HG02870 (cell line): ENCODE measurements around the gene HDAC9.
"Not testable (repeated sequence)": the region's sequence is repeated elsewhere in the genome, so short reads cannot be mapped to it uniquely, and the experiment has no call there.

Source experiments
- ATAC-seq: cut with Tn5 transposase; IDR thresholded peaks from one replicate; pipeline ENCODE4 v1.9.1; 2021; ENCODE audit warnings: mild to moderate bottlenecking, moderate library complexity; ENCODE audit not compliant: unreplicated experiment

Gene HDAC9

DNA sequence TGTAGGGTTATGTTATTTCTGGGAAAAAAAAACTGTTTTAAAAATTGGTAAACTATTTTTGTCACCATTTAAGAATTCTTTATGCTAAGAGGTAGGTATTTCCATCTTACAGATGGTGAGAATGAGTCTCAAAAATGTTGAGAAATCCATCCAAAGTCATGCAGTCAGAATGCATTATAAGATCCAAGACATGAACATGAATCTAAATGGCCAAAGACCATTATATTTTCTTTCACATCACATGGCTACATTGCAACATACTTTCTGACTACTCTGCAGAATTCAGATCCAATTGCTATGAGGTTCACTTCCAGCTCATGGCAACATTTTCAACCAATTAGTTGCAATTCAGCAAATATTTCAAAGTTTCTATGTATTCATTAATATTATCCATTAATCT is 440.7 kb downstream of the HDAC9 start:
- no peak for ATAC-seq

DNA sequence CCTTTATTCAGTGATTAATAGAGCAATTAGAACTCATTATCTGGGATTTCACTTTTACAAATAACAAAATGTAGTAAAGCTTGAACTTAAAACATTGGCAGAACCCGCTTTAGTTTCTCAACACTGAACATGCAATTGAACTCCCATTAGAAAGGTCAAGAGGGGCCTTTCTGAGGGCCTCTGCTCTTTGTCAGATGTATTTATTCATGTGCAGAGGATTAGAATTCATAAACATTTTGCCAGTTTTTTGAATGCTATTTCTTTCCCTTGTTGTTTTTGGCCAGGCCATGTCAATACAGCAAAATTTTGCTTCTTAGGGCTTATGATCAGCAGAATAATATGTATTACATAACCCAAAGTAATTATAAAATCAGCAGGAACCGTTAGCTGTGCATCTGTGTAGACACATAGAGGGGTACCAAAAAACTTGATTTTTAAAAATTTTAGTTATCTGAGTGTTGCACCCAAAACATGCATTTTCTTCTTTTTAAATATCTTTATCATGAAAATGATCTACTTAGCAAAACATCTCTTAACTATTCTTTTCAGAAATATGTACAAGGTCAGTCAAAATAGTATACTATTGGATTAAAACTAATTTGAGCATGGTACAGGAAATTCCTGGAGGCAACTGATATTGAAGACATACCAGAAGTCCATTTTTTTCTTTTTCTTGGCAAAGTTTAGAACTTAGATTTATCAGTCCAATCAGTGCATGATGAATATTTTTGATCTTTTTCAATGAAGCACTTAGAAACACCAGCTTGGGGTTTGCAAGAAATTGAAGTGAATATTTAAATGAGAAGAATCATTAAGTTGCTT is 444.4 kb downstream of the HDAC9 start:
- no peak for ATAC-seq

DNA sequence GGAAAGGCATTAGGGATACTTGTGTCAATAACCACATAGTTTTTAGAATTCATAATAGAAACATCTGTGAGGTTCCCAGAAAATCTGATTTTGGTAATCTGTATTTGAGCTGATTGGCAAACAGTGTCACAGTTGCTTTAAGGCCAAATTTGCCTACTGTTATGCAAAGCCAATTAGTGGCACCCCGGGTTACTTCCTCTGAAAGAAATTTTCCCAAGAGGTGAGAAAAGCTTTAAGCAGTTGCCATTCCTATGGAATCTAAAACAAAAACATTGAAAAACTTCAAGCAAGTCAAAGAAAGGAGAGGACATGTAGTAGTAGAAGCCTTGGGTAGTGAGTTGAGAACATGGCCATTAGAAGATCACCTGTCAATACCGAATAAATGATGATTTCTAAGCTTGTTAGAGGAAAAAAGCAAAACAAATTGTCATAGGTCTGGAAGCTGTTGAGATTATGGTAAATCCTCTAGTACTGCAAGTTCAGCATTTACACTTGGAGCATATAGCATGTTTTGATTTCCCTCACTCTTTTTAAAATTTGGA is 445.1 kb downstream of the HDAC9 start:
- ATAC-seq, result no peak

DNA sequence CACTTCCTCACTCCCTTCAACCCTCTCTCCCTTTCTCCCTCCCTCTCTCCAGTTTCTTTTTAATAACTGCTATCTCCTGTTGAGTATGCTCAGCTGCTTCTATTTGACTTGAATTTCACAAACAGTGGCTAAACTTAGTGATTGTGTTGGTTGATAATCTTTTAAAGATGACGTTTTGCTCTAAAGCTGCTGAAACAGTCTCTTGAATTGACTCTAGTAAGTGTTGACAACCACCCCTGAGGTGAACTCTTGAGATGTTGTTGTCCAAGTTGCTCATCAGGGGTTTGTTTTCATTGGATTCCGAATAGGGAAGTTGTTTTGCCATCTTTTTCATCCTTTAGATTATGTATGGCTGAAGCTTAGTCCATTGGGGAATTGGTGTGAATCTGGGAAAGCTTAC is 445.7 kb downstream of the HDAC9 start:
- no peak for ATAC-seq

DNA sequence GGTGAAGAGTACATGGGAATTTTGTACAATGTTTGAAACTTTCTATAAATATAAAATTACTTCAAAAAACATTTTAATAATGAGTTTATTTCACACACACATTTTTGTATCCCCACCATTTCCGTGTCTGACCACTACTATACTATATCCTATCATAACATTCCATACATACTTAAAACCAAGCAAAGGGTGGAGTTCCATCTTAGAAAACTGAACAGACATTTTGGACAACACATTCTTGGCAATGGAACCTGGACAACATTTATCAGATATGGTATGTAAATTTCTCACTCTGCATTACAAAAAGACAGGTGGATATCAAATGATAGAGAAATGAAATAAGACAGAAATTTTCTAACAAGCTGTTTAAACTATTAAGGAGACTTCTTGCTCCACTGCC is 453.0 kb downstream of the HDAC9 start:
- ATAC-seq, result no peak

DNA sequence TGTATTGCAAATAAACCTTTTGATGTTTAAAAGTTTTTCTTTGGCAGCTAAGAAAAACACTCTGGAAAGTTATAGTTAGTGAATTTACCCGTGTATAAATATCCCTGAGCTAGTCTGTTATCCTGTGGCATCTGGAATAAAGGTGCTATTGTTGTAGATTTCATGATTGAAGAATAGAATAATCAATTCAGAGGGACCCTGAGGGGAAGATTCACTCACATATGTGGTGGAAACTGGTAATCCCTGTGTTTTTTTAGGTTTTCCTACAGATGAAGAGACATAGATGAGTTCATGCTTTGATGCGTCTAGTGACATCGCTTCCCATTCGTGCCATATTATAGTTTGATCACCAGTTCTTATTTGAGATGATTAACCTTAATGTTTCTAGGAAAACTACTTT is 457.3 kb downstream of the HDAC9 start:
- ATAC-seq, result no peak

DNA sequence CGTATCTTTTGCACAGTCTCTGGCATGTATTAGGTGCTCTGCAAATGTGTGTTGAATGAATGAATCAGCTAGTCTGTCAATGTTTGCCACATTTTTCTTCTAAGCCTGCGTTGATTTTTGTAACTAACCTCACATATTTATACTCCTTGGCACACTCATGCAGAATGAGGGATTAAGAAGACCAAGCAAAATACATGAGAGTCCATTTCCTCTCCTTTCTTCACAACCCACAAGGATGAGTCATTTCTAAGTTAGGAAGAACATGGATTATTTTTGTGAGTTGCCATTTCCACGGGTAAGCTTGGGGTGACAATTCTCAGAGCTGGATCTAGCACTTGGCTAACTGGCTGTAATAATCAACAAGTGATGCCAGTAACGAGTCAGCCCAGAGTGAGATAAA is 463.1 kb downstream of the HDAC9 start:
- ATAC-seq, result no peak

DNA sequence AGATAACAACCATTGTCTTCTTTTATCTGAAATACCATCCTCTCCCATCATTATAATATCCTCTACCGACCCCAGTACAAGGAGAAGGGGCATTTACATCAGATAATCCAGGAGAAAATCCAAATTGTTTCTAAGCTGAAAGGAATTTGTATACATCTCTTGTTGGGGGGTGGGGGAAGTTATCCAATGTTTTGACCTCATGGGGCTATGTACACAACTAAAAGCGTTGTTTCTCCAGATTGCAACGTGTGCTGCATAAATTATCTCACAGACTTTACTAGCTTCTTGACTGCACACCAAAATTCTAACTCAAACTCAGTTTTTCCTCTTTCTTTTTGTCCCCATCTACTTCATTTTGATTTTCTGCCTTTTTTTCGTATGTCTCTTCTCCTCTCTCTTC is 465.2 kb downstream of the HDAC9 start:
- ATAC-seq, result no peak

DNA sequence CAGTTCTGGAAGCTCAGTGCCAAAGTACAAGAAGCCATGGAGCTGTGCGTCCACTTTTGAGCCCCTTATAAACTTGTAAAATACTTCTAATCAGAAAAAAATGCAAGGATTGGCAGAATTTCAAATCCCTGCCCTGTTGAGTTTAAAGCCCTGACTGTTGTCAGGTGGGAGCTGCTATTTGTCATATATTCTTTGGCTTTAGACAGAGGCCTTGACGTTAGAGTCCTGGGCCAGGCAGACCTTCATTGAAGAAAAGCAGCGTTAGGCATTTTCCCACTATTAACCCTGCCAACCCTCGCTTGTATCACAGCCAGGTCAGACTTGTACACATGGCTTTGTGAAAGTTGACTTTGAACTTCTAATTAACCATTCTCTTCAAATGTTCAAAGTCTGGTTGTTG is 466.5 kb downstream of the HDAC9 start:
- no peak for ATAC-seq

DNA sequence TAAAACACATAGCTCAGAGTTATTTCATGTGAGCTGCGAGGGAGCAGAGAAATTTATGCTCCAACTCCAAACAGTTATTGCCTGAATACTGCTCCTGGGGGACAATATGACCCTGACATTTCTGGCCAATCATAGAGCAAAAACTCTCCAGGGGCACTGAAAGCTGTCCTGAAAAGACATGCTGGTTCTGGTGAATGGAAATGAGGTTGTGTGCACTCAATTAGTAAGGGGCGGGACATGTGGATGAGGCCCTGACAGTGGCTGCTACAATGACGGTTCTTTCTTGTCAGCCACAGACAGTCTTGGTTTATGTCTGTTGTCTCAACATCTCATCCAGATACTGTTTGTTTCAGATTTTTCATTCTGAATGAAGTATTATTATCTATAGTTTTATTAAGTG is 470.1 kb downstream of the HDAC9 start:
- ATAC-seq, result no peak

DNA sequence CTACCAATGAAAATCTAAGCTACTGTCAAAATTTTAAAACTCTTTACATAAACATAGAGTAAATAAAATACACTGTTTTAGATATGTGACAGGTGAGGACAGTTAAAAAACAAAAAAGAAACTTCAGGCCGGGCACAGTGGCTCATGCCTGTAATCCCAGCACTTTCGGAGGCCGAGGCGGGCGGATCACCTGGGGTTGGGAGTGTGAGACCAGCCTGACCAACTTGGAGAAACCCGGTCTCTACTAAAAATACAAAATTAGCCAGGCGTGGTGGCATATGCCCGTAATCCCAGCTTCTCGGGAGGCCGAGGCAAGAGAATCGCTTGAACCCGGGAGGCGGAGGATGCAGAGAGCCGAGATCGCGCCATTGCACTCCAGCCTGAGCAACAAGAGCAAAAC is 472.2 kb downstream of the HDAC9 start:
- ATAC-seq, result not testable (repeated sequence)

DNA sequence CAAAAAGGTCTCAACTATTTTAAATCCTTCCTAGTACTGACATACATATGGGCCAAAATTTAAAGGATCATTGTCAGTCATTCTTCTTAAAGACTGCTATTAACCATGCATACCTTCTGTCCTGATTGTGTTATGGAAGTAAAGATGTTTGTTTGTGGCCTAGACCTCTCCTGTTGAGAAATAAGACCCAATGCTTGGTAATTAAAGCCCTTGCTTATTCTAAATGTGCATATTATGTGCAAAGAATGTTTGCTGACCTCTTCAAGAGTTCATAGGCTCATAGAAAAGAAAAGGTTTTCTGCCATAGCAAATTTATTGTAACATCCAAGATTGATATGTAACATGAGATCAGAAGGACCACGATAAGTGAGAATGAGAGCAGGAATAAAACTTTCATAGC is 476.3 kb downstream of the HDAC9 start:
- no peak for ATAC-seq

DNA sequence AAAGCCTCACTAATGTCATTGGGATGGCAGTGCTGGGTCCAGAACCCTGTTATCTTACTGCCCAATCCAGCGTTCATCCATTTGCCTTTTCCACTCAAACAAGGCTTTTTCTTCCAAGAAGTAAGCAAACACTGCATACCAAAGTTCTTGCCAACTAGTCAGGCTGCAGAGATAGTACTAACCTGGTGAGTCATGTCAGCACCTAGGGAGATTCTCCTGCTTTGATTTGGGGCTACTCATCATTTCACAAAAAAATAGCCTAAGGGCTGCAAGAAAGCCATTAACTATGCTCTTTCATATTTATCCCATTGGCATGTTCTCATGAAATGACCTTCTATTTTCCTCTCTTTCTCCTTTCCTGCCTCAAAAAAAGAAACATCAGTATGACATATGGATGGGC is 479.3 kb downstream of the HDAC9 start:
- ATAC-seq, result no peak

DNA sequence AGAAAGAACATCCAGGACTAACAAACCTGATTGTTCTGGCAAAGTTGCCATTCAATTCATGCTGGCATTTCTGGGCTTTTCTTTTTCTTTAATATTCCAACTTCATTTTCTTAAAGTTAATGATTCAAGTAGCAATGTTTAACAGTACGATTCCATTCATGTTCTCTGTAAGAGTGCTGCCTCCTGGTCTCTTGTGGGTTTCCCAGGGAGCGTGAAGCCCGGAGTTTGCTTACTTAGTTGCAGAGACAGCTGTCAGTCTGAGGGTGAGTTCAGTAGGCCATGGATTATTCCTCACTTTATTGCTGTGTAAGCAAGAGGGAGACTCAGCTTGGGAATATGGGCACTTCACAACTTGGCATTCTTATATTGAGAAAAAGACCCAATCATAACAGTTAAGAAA is 479.7 kb downstream of the HDAC9 start:
- ATAC-seq, result no peak

DNA sequence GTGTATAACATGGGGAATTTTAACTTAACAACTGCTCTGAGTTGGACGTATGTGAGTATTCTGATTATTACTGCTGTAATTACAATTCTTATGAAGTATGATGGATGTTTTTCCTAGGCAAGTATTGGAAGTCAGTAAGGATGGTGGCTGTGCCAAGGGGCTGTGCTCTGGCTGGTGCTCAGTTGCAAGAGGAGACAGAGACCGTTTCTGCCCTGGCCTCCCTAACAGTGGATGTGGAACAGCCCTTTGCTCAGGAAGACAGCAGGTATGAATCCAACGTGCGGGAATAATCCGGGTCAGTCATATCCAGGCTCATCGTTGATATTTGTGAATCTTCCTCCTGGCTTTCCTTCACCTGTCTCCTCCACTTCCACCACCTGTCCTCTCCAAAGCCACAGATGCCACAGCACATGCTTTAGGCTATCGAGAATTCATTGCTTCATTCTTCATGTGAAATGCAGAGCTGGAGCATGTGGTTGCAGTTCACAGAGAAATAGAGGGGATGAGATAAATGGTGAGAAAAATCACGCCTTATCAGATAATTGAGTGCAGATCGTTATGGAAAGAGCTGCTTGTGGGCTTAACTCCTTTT is 480.2 kb downstream of the HDAC9 start:
- ATAC-seq, result no peak

DNA sequence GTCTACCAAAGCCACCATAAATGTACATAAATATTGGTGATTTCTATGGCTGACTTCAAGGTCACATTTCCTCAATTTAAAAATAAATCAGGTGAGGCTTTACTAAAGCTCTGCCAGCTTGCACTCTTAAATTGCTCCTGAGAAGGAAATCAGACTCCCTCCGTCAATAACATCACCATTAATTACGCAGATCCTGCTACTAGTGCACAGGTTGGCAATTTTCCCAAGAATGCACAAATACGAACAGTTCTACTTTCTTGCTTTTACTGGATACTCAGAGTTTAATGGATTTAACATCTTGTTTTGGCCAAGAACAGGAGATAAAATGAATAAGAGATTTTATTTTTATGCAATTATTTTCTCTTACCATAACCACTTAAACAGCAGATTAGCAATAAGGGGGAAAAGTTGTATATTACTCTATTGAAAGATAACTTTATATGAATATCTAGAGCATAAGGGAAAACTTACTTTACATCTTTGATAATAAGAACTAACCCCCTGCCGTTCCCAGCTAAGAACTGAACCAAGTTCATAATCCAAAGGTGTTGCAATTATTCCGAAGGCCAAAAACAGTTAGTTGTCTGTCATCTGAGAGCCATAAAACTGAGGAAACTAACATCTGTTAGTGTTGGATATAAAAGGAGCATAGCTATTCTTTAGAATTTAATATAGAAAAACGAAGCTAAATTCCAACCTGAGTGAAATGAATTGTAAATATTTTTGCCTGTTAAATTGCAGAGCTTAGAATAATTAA is 481.3 kb downstream of the HDAC9 start:
- no peak for ATAC-seq

DNA sequence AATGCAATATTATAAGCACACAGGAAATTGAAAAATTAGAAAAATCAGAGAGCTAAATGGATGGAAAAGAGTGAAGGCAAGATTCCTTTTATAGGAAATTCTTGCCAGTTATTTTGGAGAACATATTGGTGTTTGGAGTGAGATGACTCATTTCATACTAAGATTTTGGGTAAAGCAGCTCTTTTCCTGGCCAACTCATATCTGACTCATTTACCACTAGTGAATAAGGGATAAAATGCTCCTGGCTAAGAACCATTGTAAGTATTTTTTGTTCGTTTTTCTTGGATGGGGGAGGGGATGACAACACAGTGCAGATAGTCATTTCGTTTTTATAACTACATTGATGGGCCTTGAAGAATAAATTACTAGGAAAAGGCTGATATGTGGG is 482.6 kb downstream of the HDAC9 start:
- ATAC-seq, result no peak

DNA sequence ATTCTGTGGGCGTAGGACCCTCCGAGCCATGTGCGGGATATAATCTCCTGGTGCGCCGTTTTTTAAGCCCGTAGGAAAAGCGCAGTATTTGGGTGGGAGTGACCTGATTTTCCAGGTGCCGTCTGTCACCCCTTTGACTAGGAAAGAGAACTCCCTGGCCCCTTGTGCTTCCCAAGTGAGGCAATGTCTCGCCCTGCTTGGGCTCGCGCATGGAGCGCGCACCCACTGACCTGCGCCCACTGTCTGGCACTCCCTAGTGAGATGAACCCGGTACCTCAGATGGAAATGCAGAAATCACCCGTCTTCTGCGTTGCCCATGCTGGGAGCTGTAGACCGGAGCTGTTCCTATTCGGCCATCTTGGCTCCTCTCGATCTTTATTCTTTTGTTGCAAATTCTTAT is 495.2 kb downstream of the HDAC9 start:
- not testable (repeated sequence) for ATAC-seq

DNA sequence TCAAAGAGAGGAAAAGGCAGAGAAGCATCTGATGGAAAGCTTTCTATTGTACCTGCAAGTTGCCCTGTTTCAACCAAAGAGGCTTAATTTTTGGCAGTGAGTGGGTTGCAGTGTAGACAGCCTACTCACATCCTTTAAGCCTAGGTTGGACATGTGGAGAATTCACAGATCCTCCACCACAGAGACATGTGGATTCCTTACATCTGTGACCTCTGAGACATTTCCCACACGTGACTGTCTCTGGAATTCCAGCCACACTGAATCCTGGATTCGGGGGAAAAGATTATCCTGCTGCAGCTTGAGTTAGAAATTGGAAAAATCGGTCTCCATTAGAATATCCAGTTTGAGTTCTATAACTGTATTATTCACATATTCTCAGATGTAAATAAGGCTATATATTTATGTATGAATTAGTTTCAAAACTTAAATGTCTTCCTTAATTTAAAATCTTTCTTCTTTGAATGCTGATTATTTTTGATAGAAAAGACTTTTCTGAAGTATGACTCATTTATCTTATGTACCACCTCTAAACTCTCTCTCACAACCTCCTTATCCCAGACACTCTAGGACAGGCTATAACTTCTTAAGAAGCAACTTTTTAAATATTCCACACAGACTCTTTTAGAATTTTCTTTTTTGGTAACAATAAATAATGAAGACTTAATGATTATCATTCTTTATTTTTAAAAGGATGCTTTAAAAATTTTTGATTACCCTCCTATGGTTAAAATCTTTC is 498.6 kb downstream of the HDAC9 start:
- no peak for ATAC-seq

DNA sequence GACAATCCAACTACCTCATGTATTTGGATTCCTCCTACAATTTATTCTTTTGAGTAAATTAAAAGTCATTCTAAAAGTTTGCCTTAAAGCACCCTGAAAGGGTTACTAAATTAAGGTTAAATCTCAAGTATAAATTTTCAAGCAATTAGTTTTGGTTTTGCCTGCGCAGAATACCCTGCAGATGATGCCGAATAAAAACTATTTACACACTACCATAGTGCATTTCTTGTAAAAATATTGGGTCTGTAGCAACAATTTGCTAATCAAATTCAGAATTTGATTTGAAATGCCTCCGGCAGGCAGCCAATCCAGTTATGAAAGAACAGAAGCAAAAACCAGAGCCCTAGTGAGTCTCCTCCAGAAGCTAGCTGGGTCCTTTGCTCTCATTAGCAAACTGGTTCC is 499.7 kb downstream of the HDAC9 start:
- ATAC-seq, result no peak

DNA sequence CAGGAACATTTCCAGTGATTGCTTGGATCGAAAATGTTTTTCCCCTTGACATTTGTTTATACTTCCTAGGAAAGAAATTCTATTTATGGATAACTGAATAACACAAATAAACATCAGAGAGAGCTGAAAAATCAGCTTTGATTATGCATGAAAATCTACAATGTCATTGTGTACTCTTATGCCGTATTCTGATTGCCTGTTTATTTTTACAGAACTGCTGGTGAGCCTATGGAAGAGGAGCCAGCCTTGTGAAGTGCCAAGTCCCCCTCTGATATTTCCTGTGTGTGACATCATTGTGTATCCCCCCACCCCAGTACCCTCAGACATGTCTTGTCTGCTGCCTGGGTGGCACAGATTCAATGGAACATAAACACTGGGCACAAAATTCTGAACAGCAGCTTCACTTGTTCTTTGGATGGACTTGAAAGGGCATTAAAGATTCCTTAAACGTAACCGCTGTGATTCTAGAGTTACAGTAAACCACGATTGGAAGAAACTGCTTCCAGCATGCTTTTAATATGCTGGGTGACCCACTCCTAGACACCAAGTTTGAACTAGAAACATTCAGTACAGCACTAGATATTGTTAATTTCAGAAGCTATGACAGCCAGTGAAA is 500.4 kb downstream of the HDAC9 start:
- no peak for ATAC-seq
